AG04450 (cell line): ENCODE measurements around the gene IFNA1. TPM values are rescaled to one million over a fixed set of nuclear protein-coding genes. Genes with fewer than 3 reads are reported as not detected.
A peak's percentile ranks its signal among the peaks of the same experiment; 100 is the strongest.

Experiments used
- CTCF ChIA-PET: fragments of 300-600, 350-600 bp; formaldehyde crosslinking; extraction: SDS; loops from one replicate; lab custom pipeline; 2022; ENCODE audit warnings: antibody characterized with exemption, inconsistent platforms; lab: Charles Lee
- POLR2A ChIA-PET: fragments of 350-600 bp; formaldehyde crosslinking; extraction: SDS; loops from one replicate; lab custom pipeline; 2021; ENCODE audit warnings: antibody characterized with exemption, inconsistent platforms; lab: Yijun Ruan, JAX
- DNase-seq: peaks from one replicate; pipeline ENCODE4 v3.0.0-alpha.2; 2011; ENCODE audit warnings: low read depth, low spot score
- H3K27ac ChIP-seq: one replicate; pipeline ENCODE4 v1.5.1; 2012; ENCODE audit warnings: low read depth, low read length, control low read depth
- H3K27me3 ChIP-seq: one replicate; pipeline ENCODE4 v1.6.0; 2012; ENCODE audit warnings: low read length; ENCODE audit not compliant: control insufficient read depth, insufficient read depth
- H3K4me3 ChIP-seq: 2 replicates; pipeline ENCODE4 v1.5.1; 2011; ENCODE audit warnings: mild to moderate bottlenecking, low read depth, low read length, control low read depth
- H3K9me3 ChIP-seq: 2 replicates; pipeline ENCODE4 v1.5.1; 2012; ENCODE audit warnings: low read length; ENCODE audit not compliant: control insufficient read depth, insufficient read depth
- polyA plus RNA-seq: library from polyadenylated mRNA; depleted of rRNA; stranded (reverse); fragments of >200 nt; gene quantifications from 2 replicates; pipeline ENCODE4 v1.2.3, GENCODE V29; 2011
- TF ChIP-seq, protein P1 (sequence below): IDR thresholded peaks from 2 replicates; pipeline ENCODE4 v1.5.1; 2011; ENCODE audit warnings: low read depth, low read length, control low read depth, inconsistent platforms

IFNA1 gene
- polyA plus RNA-seq, 1 experiment, result not detected

- TF ChIP-seq, protein P1, sequence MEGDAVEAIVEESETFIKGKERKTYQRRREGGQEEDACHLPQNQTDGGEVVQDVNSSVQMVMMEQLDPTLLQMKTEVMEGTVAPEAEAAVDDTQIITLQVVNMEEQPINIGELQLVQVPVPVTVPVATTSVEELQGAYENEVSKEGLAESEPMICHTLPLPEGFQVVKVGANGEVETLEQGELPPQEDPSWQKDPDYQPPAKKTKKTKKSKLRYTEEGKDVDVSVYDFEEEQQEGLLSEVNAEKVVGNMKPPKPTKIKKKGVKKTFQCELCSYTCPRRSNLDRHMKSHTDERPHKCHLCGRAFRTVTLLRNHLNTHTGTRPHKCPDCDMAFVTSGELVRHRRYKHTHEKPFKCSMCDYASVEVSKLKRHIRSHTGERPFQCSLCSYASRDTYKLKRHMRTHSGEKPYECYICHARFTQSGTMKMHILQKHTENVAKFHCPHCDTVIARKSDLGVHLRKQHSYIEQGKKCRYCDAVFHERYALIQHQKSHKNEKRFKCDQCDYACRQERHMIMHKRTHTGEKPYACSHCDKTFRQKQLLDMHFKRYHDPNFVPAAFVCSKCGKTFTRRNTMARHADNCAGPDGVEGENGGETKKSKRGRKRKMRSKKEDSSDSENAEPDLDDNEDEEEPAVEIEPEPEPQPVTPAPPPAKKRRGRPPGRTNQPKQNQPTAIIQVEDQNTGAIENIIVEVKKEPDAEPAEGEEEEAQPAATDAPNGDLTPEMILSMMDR, result peak; percentile 75
- peaks cover 3% of the 10 kb centered on the region; the same call in 1 of the 2 replicates for H3K9me3 ChIP-seq
- no peak overlapping the region for H3K27ac ChIP-seq
- POLR2A ChIA-PET, result no interaction called here
- CTCF ChIA-PET, result interaction anchor here (0.6 to 8.4 kb wide), 66 partner anchors 9 to 834 kb away, joined by 3 to 107 read pairs (median 4); partner anchors contain the start of genes IFNA1, IFNE and MTAP
- no peaks in the 10 kb centered on the region for H3K27me3 ChIP-seq
- no peak overlapping the region for H3K4me3 ChIP-seq
- DNase-seq, result peak; percentile 27
Measured at GRCh38 chr9:21465859-21466518, 25.8 kb downstream of the IFNA1 start.

- ChIA-PET CTCF (interaction anchor here (0.6 to 8.4 kb wide), 5 partner anchors 14 to 318 kb away, joined by 3 to 107 read pairs (median 3); no protein-coding TSS in a partner anchor), POLR2A (no interaction called here)
- H3K27me3 ChIP-seq, result no peaks in the 10 kb centered on the region
- no peak overlapping the region for H3K4me3 ChIP-seq
- H3K27ac ChIP-seq, result no peak overlapping the region
- peaks cover 1% of the 10 kb centered on the region; the same call in 1 of the 2 replicates for H3K9me3 ChIP-seq
- TF ChIP-seq, protein P1, result no peak
- DNase-seq, result no peak
Measured at GRCh38 chr9:21470126-21470525, 29.9 kb downstream of the IFNA1 start.

GRCh38 chr9:21473236-21473635 is 33.0 kb downstream of the IFNA1 start:
- Histone ChIP-seq H3K4me3 (no peak overlapping the region), H3K9me3 (no peaks in the 10 kb centered on the region), H3K27ac (no peak overlapping the region), H3K27me3 (no peaks in the 10 kb centered on the region)
- TF ChIP-seq, protein P1, result 0 out of 2 replicates have a peak, but pooled peaks have one; percentile 16
- ChIA-PET CTCF (interaction anchor here (0.8 to 1.6 kb wide), 4 partner anchors 13 to 327 kb away, joined by 3 to 6 read pairs (median 3); no protein-coding TSS in a partner anchor), POLR2A (no interaction called here)
- DNase-seq, result no peak

DNA sequence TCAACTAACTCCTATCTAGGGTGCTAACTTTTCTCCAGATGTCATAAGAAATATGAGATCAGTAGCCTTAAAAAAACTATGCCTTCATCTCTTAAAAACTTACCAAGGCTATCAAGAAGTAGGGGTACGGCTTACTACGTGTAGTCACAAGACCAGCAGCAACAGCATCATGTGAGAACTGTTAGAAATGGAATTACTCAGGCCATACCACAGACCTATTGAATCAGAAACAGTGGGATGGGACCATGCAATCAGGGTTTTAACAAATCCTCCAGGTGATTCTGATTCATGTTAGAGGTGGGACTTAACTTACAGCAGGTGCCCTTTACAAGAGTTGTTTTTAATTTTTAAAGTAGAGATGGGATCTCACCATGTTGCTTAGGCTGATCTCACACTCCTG is 37.2 kb downstream of the IFNA1 start:
- Histone ChIP-seq H3K27me3 (no peaks in the 10 kb centered on the region), H3K9me3 (no peaks in the 10 kb centered on the region), H3K4me3 (no peak overlapping the region), H3K27ac (no peak overlapping the region)
- POLR2A ChIA-PET, result no interaction called here
- TF ChIP-seq, protein P1, result no peak
- DNase-seq, result no peak
- CTCF ChIA-PET, result interaction anchor here (0.7 to 2.8 kb wide), 3 partner anchors 10 to 311 kb away, joined by 3 to 13 read pairs (median 6); no protein-coding TSS in a partner anchor

GRCh38 chr9:21479152-21479702 is 39.0 kb downstream of the IFNA1 start:
- no peaks in the 10 kb centered on the region for H3K9me3 ChIP-seq
- CTCF ChIA-PET, result interaction anchor here (0.8 to 1.7 kb wide), 2 partner anchors 19 to 45 kb away, joined by 5 read pairs; no protein-coding TSS in a partner anchor
- TF ChIP-seq, protein P1, result no peak
- no peak overlapping the region for H3K27ac ChIP-seq
- POLR2A ChIA-PET, result no interaction called here
- no peaks in the 10 kb centered on the region for H3K27me3 ChIP-seq
- DNase-seq, result no peak
- no peak overlapping the region for H3K4me3 ChIP-seq
